Suppressor macrophage (primary cell): Measurements from ENCODE around the gene PIK3R3.

Source experiments
- DNase-seq, 4 experiments: peaks; one replicate each; pipeline ENCODE4 v3.0.0-alpha.2; 2020 to 2022

The PIK3R3 gene

DNA sequence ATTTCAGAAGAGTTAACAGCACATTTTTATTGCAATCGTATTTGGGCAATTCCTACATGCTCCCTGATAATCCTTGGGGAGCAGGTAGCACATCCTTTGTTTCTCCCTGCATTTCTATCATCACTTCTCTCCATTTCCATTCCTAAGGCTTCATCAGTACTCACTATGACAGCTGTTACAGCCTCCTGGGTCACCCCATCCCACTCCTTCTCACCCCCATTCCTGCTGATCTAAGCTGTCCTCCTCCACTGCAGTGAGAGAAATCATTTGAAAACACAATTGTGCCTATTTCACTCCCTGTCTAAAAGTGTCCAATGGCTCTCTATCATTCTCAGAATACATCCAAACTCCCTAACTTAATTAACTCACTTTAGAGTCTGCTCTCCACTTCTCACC lies 25.5 kb upstream of the PIK3R3 start:
- DNase-seq = no peak

DNA sequence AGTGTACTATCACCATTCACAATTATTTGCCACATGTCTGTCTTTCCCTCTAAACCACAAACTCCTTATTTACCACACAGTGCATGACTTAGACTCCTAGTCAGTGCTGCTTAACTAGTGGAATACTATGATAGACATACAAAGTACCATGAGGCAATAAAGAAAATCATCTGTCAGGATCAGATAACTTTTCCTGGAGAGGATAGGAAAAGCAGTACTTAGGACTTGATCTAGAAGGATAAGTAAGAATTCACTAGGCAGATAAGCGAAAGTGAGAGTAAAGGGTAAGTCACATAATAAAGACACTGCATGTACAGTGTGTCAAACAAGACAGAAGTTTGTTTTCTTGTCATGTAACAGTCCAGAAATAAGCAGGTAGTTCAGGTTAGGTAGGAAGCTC lies 21.3 kb upstream of the PIK3R3 start:
- no peak for DNase-seq

- no peak for DNase-seq
These were observed 20.8 kb upstream of the PIK3R3 start for GRCh38 chr1:46153228-46153627.

DNA sequence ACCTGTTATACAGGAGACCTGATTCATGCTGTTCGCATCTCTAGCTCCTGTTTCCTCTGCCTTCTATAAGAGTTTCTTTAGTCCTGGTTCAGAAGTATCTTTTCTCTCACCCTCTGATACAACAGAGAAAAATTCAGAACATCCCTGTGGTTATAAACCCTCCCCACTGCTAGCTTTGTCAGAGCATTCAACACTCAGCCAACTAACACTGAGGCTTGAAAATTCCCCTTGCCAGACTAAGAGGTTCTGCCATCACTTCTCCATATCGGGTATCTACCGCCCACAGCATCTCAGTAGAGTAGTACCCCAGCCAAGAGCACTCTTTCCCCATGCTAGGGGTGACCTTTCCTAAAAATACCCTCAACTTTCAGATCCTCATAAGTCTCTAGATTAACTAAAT lies 19.6 kb upstream of the PIK3R3 start:
- DNase-seq = peak in 2 of 4 experiments; percentile 39 to 46

GRCh38 chr1:46150085-46150484 lies 17.7 kb upstream of the PIK3R3 start:
- DNase-seq = no peak

DNA sequence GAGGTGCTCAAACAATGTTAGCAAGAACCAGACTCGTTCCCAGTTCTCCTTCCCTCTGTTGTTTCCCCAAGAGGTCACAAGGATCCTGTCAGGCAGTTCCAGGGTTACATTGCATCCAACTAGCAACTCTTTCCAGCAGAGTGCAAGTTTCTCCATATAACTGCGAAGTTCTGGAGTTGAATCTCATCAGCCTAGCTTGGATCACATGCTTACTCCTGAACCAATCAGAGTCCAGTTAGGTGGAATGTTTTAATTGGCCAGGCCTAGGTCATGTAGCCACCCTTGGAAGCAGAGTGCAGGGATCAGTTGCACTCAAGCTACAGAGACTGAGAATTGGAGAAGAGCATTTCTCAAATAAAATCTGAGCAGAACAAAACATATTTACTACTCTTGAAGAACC lies 15.9 kb upstream of the PIK3R3 start:
- no peak for DNase-seq

DNA sequence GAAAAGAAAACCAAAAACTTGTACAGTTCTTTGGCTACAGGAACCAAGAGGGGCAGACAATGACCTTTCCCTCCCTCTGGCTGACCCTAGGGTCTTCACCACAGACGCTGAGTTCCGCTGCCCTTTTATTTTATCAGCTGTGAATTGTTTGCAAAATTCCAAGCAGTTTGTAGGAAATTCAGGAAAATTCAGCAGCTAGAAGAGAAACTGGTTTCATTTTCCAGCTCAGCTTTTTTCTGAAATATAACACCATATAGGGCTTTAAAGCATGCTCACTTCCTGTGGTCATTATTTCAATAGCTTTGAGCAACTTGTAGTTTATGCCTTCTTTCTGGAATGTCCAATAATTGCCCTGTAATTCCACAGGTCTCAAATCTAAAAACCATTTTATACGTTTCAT lies 5.5 kb upstream of the PIK3R3 start:
- no peak for DNase-seq

- no peak for DNase-seq
These were observed 4.3 kb upstream of the PIK3R3 start for GRCh38 chr1:46136711-46137110.

DNA sequence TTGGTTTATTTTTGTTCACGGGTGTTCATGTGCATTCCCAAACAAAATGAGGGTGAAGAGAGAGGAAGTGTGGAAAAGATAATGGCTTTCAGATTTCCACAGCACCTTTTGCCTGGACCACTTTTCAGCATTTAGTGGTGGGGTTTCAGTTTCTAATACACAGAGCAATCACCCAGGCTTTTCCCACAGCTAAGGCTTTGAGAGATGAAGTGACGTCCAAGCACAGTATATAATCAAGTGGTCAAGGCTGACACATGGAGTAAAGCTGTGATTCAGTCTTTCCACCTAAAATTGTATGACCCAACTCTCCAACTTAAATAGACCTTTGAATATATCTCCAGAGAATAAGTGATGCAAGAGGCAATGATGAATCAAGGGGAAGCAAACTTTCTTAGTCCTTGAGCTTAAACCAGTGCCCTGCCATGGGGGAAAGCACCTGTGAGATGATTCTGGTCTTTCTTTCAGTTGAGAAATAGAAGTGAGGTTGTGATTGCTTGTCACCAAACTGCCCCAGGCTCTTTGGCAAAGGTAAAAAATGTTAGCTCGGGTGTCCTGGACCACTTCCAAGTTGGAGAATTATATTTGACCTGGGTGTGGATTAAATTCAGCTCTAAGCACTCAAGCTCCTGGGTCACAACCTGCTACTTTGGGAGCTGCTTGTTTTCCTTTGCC lies 2.4 kb upstream of the PIK3R3 start:
- peak in 1 of 4 experiments; percentile 50 for DNase-seq

GRCh38 chr1:46133781-46134350 lies 1.4 kb upstream of the PIK3R3 start:
- no peak for DNase-seq

DNA sequence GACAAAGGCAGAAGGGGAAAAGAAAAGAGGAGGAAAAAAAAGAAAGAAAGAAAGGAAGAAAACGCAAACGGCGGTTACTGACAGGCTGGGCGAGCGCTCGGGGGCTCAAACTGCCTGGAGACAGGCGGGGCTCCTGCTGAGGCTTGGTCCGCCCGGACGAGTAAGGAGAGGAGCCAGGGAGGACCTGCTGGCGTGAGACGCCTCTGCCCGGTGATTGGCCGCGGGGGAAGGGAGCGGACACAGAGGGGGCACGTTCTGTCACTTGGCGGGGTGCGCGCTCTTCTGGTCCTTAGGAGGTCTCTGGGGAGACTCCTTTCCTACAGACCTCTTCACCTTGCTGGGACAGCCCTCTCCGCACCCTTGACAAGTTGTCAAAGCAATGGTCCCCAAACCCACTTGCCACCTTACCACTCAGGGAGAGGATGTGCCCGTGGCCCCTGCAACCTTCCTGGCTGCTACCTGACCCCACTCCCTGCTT lies 791 bp upstream of the PIK3R3 start:
- no peak for DNase-seq

DNA sequence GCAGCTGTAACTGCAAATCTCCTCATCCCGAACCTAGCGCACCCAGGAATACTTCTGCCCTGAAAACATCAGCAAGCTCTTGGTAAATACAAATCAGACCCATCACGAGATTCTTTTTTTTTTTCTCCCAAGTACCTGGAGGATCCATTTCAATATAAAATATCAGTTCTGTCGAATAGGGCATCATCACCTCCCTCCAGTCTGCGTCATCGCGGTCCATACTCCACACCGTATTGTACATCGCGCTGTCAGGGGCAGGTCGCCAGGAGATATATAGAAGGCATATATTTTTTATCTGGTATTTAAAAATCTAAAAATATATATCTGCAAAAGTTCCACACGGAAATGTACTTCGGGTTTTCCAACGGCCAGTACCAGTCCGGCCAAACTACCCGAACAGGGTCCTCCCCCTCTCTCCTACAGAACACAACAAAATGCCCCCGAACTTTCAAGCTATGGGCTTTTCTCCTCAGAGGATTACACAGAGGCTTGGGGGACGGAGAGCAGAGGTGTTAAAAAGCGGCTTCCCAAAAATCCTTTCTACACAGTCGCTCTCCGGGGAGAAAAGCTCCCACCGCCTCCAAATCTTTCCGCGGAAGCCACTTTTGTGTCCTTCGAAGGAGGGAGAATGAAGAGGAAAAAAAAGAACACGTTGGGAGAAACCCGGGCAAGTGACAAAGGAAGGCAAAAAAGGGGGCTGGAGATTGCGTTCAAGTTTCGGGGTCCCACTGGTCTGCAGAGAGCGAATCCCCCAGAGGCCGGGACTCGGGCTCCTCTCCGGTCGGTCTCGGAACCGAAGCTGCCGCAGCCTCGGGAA lies 509 bp downstream of the PIK3R3 start:
- peak; percentile 26 to 36 (median 34) for DNase-seq

DNA sequence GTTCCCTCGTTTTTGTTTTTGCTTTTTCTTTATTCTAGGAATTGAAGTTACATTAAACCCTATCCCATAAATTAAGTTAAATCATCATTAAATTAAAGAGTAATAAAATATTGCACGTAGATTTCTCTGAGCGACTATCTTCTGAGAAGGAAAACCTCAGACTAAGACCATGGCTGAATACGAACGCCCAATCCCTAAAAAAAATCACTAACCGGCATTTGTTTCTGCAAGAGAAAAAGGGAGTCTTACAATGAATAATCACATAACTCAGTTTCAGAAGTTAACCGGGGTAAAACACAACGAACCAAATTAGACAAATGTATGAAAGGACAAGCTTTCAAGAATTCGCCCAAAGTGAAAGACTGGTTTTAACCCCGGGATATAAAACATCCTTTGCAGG lies 1.3 kb downstream of the PIK3R3 start:
- DNase-seq = no peak

- DNase-seq = no peak
These were observed 1.8 kb downstream of the PIK3R3 start for GRCh38 chr1:46130606-46131005.

GRCh38 chr1:46130121-46130520 lies 2.3 kb downstream of the PIK3R3 start:
- no peak for DNase-seq

DNA sequence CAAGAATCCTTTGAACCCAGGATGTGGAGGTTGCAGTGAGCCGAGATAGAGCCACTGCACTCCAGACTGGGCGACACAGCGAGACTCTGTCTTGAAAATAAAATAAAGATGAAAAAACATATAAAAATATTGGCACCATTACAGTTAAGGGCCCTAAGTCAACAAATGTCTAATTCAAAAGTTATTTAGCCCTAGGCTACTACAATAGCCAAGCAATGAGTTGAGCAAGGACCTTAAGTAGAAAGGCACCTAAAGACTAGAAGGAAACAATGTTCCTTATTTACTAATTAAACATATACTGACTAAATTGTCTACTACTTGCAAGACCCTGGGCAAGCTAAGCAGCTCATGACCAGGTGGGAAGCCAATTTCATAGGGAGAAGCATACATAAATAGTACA lies 4.1 kb downstream of the PIK3R3 start:
- DNase-seq = no peak

GRCh38 chr1:46118856-46119255 lies 13.6 kb downstream of the PIK3R3 start:
- DNase-seq = no peak

DNA sequence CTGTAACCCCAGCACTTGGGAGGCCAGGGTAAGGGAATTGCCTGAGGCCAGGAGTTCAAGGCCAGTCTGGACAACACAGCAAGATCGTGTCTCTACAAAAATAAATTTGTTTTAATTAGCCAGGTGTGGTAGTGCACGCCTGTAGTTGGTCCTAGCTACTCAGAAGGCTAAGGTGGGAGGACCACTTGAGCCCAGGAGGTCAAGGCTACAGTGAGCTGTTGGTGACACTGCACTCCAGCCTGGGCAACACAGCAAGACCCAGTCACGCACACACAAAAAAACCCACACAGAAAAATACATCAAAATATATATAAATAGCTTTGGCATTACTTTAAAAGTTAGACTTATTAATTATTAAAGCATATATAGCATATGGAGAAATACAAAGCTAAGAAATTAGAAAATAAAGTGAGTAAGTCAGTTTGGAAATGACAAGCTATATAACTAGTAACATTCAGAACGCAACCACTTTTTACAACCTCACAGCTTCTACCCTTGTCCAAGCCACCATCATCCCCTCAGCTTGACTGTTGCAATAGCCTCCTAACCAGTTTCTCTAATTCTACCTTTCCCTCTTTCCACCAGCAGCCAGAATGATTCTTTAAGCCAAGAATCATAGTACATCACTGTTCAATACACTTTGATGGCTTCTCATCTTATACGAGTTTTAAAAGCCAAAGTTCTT lies 14.5 kb downstream of the PIK3R3 start:
- no peak for DNase-seq

GRCh38 chr1:46114925-46115603 lies 17.4 kb downstream of the PIK3R3 start:
- DNase-seq = peak in 1 of 4 experiments; percentile 5

DNA sequence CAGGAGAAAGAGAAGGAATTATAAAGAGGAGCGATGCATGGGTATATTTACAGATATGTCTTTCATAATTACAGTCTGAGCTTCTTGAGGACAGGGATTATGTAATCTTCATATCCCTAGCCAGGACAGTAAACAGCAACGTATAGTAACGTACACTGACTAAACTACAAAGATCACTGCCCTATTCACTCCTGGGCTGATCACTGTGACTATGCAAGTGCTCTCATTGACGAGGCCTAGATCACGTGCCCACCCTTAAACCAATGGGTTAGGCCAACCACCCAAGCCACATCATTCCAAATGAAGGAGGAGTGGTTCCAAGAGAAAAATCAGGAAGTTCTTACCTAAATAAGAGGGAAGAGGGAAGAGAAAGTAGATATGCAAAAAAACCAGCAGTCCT lies 18.5 kb downstream of the PIK3R3 start:
- DNase-seq = peak; percentile 8 to 35 (median 14)

DNA sequence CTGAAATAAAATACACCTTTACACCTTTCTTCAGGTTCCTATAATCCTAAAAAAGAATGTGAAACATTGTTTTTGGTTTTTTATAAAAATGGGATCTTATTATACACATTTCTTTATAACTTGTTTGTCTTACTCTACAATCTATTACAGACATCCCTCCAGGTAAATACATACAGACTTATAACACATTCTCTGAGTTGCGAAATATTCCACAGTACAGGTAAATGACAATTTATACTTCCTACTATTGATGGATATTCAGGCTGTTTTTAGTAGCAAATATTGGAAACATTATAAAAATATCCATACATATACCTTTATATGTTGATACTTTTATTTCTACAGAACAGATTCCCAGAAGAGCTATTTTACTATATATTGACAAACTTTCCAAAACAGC lies 20.3 kb downstream of the PIK3R3 start:
- DNase-seq = no peak

DNA sequence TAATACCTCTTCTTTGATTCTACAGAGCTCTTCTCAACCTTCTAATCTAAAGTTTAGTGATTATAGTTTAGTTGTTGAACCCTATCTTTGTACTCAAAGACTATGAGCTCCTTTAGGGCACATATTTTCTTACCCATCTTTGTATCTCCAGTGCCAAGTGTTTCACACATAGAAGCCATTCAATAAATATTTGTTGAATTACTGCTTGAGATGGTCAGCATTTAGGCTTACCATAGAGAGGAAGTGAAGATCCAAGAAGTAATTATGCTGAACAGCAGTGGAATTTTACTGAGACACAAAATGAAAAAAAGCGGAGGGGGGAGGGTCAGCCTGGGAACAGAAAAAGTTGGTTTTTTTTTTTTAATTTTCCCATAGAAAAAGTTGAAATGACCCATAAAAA lies 21.9 kb downstream of the PIK3R3 start:
- peak in 3 of 4 experiments; percentile 26 to 35 (median 31) for DNase-seq
